Endothelial cell of umbilical vein (primary cell): Measurements from ENCODE around the gene MPIG6B. TPM values are rescaled to one million over a fixed set of nuclear protein-coding genes. Genes with fewer than 3 reads are reported as not detected.

Experiments used
- BruUV-seq: library from RNA; stranded (reverse); fragments of 400-500 nt; replicated peaks from 2 replicates; lab custom pipeline; 2021; lab: Mats Ljungman, UMichigan
- CTCF ChIA-PET: fragments of 300-600, 350-600 bp; sonication (Branson Sonifier 250); formaldehyde crosslinking; loops from one replicate; lab custom pipeline; 2021; ENCODE audit warnings: antibody characterized with exemption, inconsistent platforms; lab: Charles Lee
- POLR2A ChIA-PET: fragments of 300-600, 350-600 bp; sonication (Branson Sonifier 250); formaldehyde crosslinking; loops from one replicate; lab custom pipeline; 2021; ENCODE audit warnings: antibody characterized with exemption, inconsistent platforms; lab: Charles Lee
- DNase-seq: peaks from one replicate; pipeline ENCODE4 v3.0.0-alpha.2; 2011; ENCODE audit warnings: low read depth, low spot score
- FAIRE-seq: peaks from 2 replicates; lab custom pipeline; 2011; peaks lifted over from hg19 to GRCh38; lab: Jason Lieb, UNC
- H2AFZ ChIP-seq: 2 replicates; pipeline ENCODE4 v1.6.0; 2012; ENCODE audit warnings: low read depth, low read length, control low read depth, inconsistent platforms
- H3K27ac ChIP-seq: 2 replicates; pipeline ENCODE4 v1.5.1; 2011; ENCODE audit warnings: low read depth, mild to moderate bottlenecking, control low read depth, low read length, moderate library complexity; ENCODE audit not compliant: insufficient read depth
- H3K27me3 ChIP-seq, 2 experiments: 2 replicates each; pipeline versions ENCODE4 v1.6.0 to v1.6.1; 2011; ENCODE audit warnings: low read length in 2 of 2, mixed read lengths in 1 of 2; ENCODE audit not compliant: control insufficient read depth in 2 of 2, insufficient read depth in 2 of 2
- H3K36me3 ChIP-seq, 2 experiments: 2 replicates in 1 of 2; 3 replicates in 1 of 2; pipeline ENCODE4 v1.5.1; 2011; ENCODE audit warnings: low read length in 2 of 2, mild to moderate bottlenecking in 1 of 2, moderate library complexity in 1 of 2; ENCODE audit not compliant: control insufficient read depth in 2 of 2, insufficient read depth in 2 of 2; ENCODE audit errors: extremely low read depth in 1 of 2
- H3K4me1 ChIP-seq: 3 replicates; pipeline ENCODE4 v1.5.1; 2011; ENCODE audit warnings: mild to moderate bottlenecking, low read length; ENCODE audit not compliant: control insufficient read depth, insufficient read depth; ENCODE audit errors: extremely low read depth
- H3K4me2 ChIP-seq: 2 replicates; pipeline ENCODE4 v1.6.1; 2011; ENCODE audit warnings: low read length, control low read depth, mixed read lengths; ENCODE audit not compliant: insufficient read depth
- H3K4me3 ChIP-seq, 3 experiments: fragments of 200-600 bp in 1 of 3; sonication (generic), shearing (Covaris generic) in 1 of 3; replicated peaks in 1 of 3; 2 replicates each; pipeline ENCODE4 v1.5.1; 2011 to 2016; ENCODE audit warnings: control low read depth in 3 of 3, low read length in 3 of 3, mild to moderate bottlenecking in 2 of 3, inconsistent platforms in 1 of 3, low read depth in 1 of 3, moderate library complexity in 1 of 3; ENCODE audit not compliant: insufficient read depth in 1 of 3
- H3K79me2 ChIP-seq: 2 replicates; pipeline ENCODE4 v1.6.0; 2012; ENCODE audit warnings: low read length, inconsistent platforms; ENCODE audit not compliant: control insufficient read depth, insufficient read depth
- H3K9ac ChIP-seq: replicated peaks from 2 replicates; pipeline ENCODE3; 2011; ENCODE audit warnings: low read length, control low read depth; ENCODE audit not compliant: insufficient read depth; ENCODE audit errors: extremely low read depth
- H3K9me1 ChIP-seq: replicated peaks from 3 replicates; pipeline ENCODE4 v1.6.0; 2011; ENCODE audit warnings: mild to moderate bottlenecking, low read length; ENCODE audit not compliant: control insufficient read depth, insufficient read depth; ENCODE audit errors: extremely low read depth
- H3K9me3 ChIP-seq: replicated peaks from 2 replicates; pipeline ENCODE4 v1.5.1; 2012; ENCODE audit warnings: low read length, inconsistent platforms; ENCODE audit not compliant: control insufficient read depth, insufficient read depth
- H4K20me1 ChIP-seq: replicated peaks from 2 replicates; pipeline ENCODE3; 2011; ENCODE audit warnings: mild to moderate bottlenecking, low read length; ENCODE audit not compliant: control insufficient read depth, insufficient read depth; ENCODE audit errors: extremely low read depth
- CTCF ChIP-seq, 2 donors: IDR thresholded peaks; 1 replicate in 1 of 2; 2 replicates in 1 of 2; pipeline ENCODE4 v1.5.1; 2011; ENCODE audit warnings: low read length in 2 of 2, mild to moderate bottlenecking in 2 of 2, moderate library complexity in 2 of 2, control low read depth in 1 of 2, inconsistent platforms in 1 of 2, low read depth in 1 of 2; ENCODE audit not compliant: insufficient read depth in 1 of 2; ENCODE audit errors: extremely low read depth in 1 of 2
- EZH2 ChIP-seq: IDR thresholded peaks from 2 replicates; pipeline ENCODE4 v1.6.1; 2012; ENCODE audit warnings: borderline replicate concordance, low read depth, mild to moderate bottlenecking, moderate library complexity, low read length, inconsistent platforms; ENCODE audit not compliant: severe bottlenecking
- MAX ChIP-seq: IDR thresholded peaks from 2 replicates; pipeline ENCODE4 v1.6.1; 2011; ENCODE audit not compliant: insufficient read depth, insufficient read length
- POLR2A ChIP-seq: IDR thresholded peaks from 2 replicates; pipeline ENCODE4 v1.6.1; 2012; ENCODE audit warnings: low read depth, mild to moderate bottlenecking, control low read depth, low read length
- POLR2AphosphoS5 ChIP-seq: IDR thresholded peaks from 2 replicates; pipeline ENCODE4 v1.6.1; 2012; ENCODE audit warnings: low read depth, mild to moderate bottlenecking, control low read depth, low read length, moderate library complexity; ENCODE audit not compliant: insufficient read depth
- dilution Hi-C: fragments of 300-500 bp; cut with MboI; formaldehyde crosslinking; loops from one replicate; pipeline ENCODE4 v1.15.0; 2019; ENCODE audit warnings: low sequenced_read_pairs; ENCODE audit not compliant: extremely low pct_ligation_motif_present
- intact Hi-C: fragments of 100-400 bp; cut with micrococcal nuclease; formaldehyde crosslinking; loops from one replicate; pipeline ENCODE4 v1.10.0; 2022
- polyA plus RNA-seq, 4 experiments: library from polyadenylated mRNA; depleted of rRNA in 3 of 4; stranded (reverse) in 3 of 4; unstranded in 1 of 4; fragments of >200 nt; gene quantifications; 2 replicates each; pipeline versions ENCODE4 v1.2.1 to v1.2.3, GENCODE V29; 2011 to 2012; ENCODE audit warnings: missing spikeins in 1 of 4
- total RNA-seq: library from RNA; stranded (reverse); gene quantifications from 2 replicates; pipeline ENCODE4 v1.2.3, GENCODE V29; 2021

Gene MPIG6B
- total and polyA plus RNA-seq, 2 donors (not counting 3 experiments of a cell fraction or from before 2014, with no cell fraction given), result not detected

- Histone ChIP-seq H3K27me3 (no peaks in the 10 kb centered on the region), H3K27ac (peak overlapping the region; percentile 54), H4K20me1 (no peaks in the 10 kb centered on the region), H3K36me3 (peaks cover 19 to 38% of the 10 kb centered on the region in 2 experiments), H3K9me3 (no peaks in the 10 kb centered on the region), H3K79me2 (peaks cover 23% of the 10 kb centered on the region), H3K4me1 (peaks cover 38% of the 10 kb centered on the region), H3K4me2 (peak overlapping the region; percentile 73), H3K9me1 (no peaks in the 10 kb centered on the region), H3K4me3 (peak overlapping the region; percentile 66 to 94 (median 70)), H2AFZ (no peak overlapping the region), H3K9ac (peak overlapping the region; percentile 80)
- CTCF ChIA-PET, result interaction anchor here (0.8 to 5.4 kb wide), 21 partner anchors 8 to 222 kb away, joined by 3 to 42 read pairs (median 6); partner anchors contain the start of genes ABHD16A, HSPA1B, LSM2 and LY6G5C
- TF ChIP-seq CTCF (IDR thresholded peaks at IDR 0.05; ENCODE audit: extremely low read depth in 1 of 2, insufficient read depth in 1 of 2, low read depth in 1 of 2, low read length in 2 of 2), result peak in 1 of 2 donors; percentile 6
- no peak for TF ChIP-seq MAX
- peak; percentile 98 for TF ChIP-seq POLR2AphosphoS5
- TF ChIP-seq EZH2, result no peak
- peak; percentile 97 for TF ChIP-seq POLR2A
- FAIRE-seq, result peak; percentile 87
- dilution Hi-C loops (no loop called here), intact Hi-C loops (loop anchor here (1.0 to 10.0 kb wide), 8 partner anchors 8 to 185 kb away; partner anchors contain the start of genes ABHD16A, ATP6V1G2, DDX39B and HSPA1B)
- DNase-seq, result peak; percentile 94
- POLR2A ChIA-PET, result interaction anchor here (0.5 to 2.2 kb wide), 5 partner anchors 10 to 97 kb away, joined by 3 to 14 read pairs (median 4); partner anchors contain the start of genes HSPA1A, HSPA1B, HSPA1L and MSH5
- no TSS peak for BruUV-seq
Observed at GRCh38 chr6:31729979-31730630, 6.9 kb downstream of the MPIG6B start.
